CD4-positive, alpha-beta T cell (primary cell): ENCODE measurements around the gene TCEA3. TPM values are rescaled to one million over a fixed set of nuclear protein-coding genes. Genes with fewer than 3 reads are reported as not detected.

Experiments used
- ATAC-seq: fragments of 200-7000 bp; cut with Tn5 transposase; one replicate; pipeline ENCODE4 v1.10.0; 2022; ENCODE audit warnings: mild to moderate bottlenecking; ENCODE audit not compliant: poor library complexity
- CTCF ChIA-PET: fragments of 350-600 bp; sonication (Branson Sonifier 250); formaldehyde crosslinking; loops from one replicate; lab custom pipeline; 2021; ENCODE audit warnings: antibody characterized with exemption, inconsistent platforms; lab: Charles Lee
- POLR2A ChIA-PET: fragments of 350-600 bp; sonication (Branson Sonifier 250); formaldehyde crosslinking; loops from one replicate; lab custom pipeline; 2021; ENCODE audit warnings: antibody characterized with exemption, inconsistent platforms; lab: Charles Lee
- DNase-seq, 14 experiments: peaks; one replicate each; pipeline ENCODE4 v3.0.0-alpha.2; 2013 to 2020; ENCODE audit warnings: mixed read lengths in 2 of 14
- H3K27ac ChIP-seq, 2 donors: one replicate each; pipeline versions ENCODE4 v1.5.1 to v1.7.0; 2013; ENCODE audit warnings: low read length in 2 of 2, low read depth in 1 of 2, mild to moderate bottlenecking in 1 of 2
- H3K27me3 ChIP-seq, 2 experiments: 1 replicate in 1 of 2; 2 replicates in 1 of 2; pipeline versions ENCODE4 v1.6.1 to v1.7.0; 2013; ENCODE audit warnings: low read length in 2 of 2, control low read depth in 1 of 2, mild to moderate bottlenecking in 1 of 2, moderate library complexity in 1 of 2; ENCODE audit not compliant: insufficient read depth in 2 of 2, control insufficient read depth in 1 of 2
- H3K36me3 ChIP-seq: one replicate; pipeline ENCODE4 v1.6.1; 2013; ENCODE audit warnings: low read length, control low read depth; ENCODE audit not compliant: insufficient read depth
- H3K4me1 ChIP-seq: one replicate; pipeline ENCODE4 v1.6.1; 2013; ENCODE audit warnings: low read length, control low read depth; ENCODE audit not compliant: insufficient read depth
- H3K4me3 ChIP-seq: one replicate; pipeline ENCODE4 v1.5.1; 2013; ENCODE audit warnings: mild to moderate bottlenecking, low read length, moderate library complexity
- H3K9me3 ChIP-seq, 2 experiments: 1 replicate in 1 of 2; 2 replicates in 1 of 2; pipeline versions ENCODE4 v1.6.1 to v1.7.0; 2013; ENCODE audit warnings: low read length in 2 of 2, mild to moderate bottlenecking in 2 of 2, control low read depth in 1 of 2, moderate library complexity in 1 of 2; ENCODE audit not compliant: control insufficient read depth in 1 of 2, insufficient read depth in 1 of 2
- H3K27ac Mint-ChIP-seq: one replicate; pipeline ENCODE4 v1.8.0; 2020; ENCODE audit warnings: mixed read lengths
- H3K27me3 Mint-ChIP-seq: one replicate; pipeline ENCODE4 v1.8.0; 2021; ENCODE audit warnings: mixed read lengths
- H3K36me3 Mint-ChIP-seq: one replicate; pipeline ENCODE4 v1.8.0; 2021; ENCODE audit warnings: low read depth, mixed read lengths
- H3K4me1 Mint-ChIP-seq: one replicate; pipeline ENCODE4 v1.8.0; 2021; ENCODE audit warnings: low read depth, mixed read lengths
- H3K4me3 Mint-ChIP-seq: one replicate; pipeline ENCODE4 v1.8.0; 2020; ENCODE audit warnings: mild to moderate bottlenecking, mixed read lengths
- H3K9me3 Mint-ChIP-seq: one replicate; pipeline ENCODE4 v1.8.0; 2020; ENCODE audit warnings: mixed read lengths
- CTCF ChIP-seq: fragments of 200-600 bp; IDR thresholded peaks from one replicate; pipeline ENCODE4 v1.8.0; 2022; ENCODE audit warnings: antibody characterized with exemption, mild to moderate bottlenecking
- intact Hi-C, 2 experiments: fragments of 100-400 bp; cut with DNase I in 1 of 2; cut with micrococcal nuclease in 1 of 2; formaldehyde crosslinking; loops; one replicate each; pipeline versions ENCODE4 v1.15.1 to v1.9.0; 2023 to 2025; cut with DNase I, micrococcal nuclease
- total RNA-seq, 174 experiments: library from RNA in 2 of 174; stranded (reverse) in 2 of 174; gene quantifications; one replicate each; pipeline ENCODE4 v1.2.3 and lab custom pipeline; 2021 to 2026

The TCEA3 gene
- total RNA-seq, 2 experiments from 2014 or later, result 33.1 to 34.6 TPM

- H3K4me3 ChIP-seq, result no peak overlapping the region
- Mint-ChIP-seq H3K9me3 (peaks cover 14% of the 10 kb centered on the region), H3K27ac (no peak overlapping the region), H3K36me3 (peaks cover 46% of the 10 kb centered on the region), H3K4me3 (no peak overlapping the region), H3K4me1 (peaks cover 6% of the 10 kb centered on the region), H3K27me3 (no peaks in the 10 kb centered on the region)
- no peak for TF ChIP-seq CTCF
- ChIA-PET CTCF (interaction anchor here (1.4 kb wide), 1 partner anchor 47 kb away, joined by 6 read pairs; no protein-coding TSS in a partner anchor), POLR2A (interaction anchor here (0.8 to 1.0 kb wide), 2 partner anchors 12 to 13 kb away, joined by 4 read pairs; partner anchors contain the start of genes HNRNPR and ZNF436)
- DNase-seq, result no peak
- no peaks in the 10 kb centered on the region for H3K4me1 ChIP-seq
- H3K27me3 ChIP-seq, result no peaks in the 10 kb centered on the region
- H3K27ac ChIP-seq, result no peak overlapping the region
- peaks cover 14 to 28% of the 10 kb centered on the region in 2 experiments for H3K9me3 ChIP-seq
- no peak for ATAC-seq
- intact Hi-C loops, result no loop called here
- H3K36me3 ChIP-seq, result peaks cover 5% of the 10 kb centered on the region
Measured at GRCh38 chr1:23357138-23357908, 67.2 kb downstream of the TCEA3 start.

GRCh38 chr1:23356471-23357137, 67.9 kb downstream of the TCEA3 start:
- no peak for DNase-seq
- Mint-ChIP-seq H3K36me3 (peaks cover 39% of the 10 kb centered on the region), H3K9me3 (peaks cover 12% of the 10 kb centered on the region), H3K4me3 (no peak overlapping the region), H3K27ac (no peak overlapping the region), H3K4me1 (peaks cover 6% of the 10 kb centered on the region), H3K27me3 (no peaks in the 10 kb centered on the region)
- H3K36me3 ChIP-seq, result no peaks in the 10 kb centered on the region
- no peak for ATAC-seq
- H3K4me3 ChIP-seq, result no peak overlapping the region
- CTCF ChIA-PET, result no interaction called here
- peaks cover 10 to 21% of the 10 kb centered on the region in 2 experiments for H3K9me3 ChIP-seq
- no peaks in the 10 kb centered on the region for H3K4me1 ChIP-seq
- intact Hi-C loops, result no loop called here
- POLR2A ChIA-PET, result interaction anchor here (0.9 to 1.0 kb wide), 2 partner anchors 12 to 13 kb away, joined by 3 to 4 read pairs; partner anchors contain the start of gene ZNF436
- H3K27ac ChIP-seq, result no peak overlapping the region
- no peak for TF ChIP-seq CTCF
- no peaks in the 10 kb centered on the region for H3K27me3 ChIP-seq

- Mint-ChIP-seq H3K4me1 (peaks cover 6% of the 10 kb centered on the region), H3K4me3 (no peak overlapping the region), H3K27ac (no peak overlapping the region), H3K36me3 (peaks cover 16% of the 10 kb centered on the region), H3K9me3 (peaks cover 4% of the 10 kb centered on the region), H3K27me3 (no peaks in the 10 kb centered on the region)
- peaks cover 0 to 10% of the 10 kb centered on the region in 2 experiments for H3K9me3 ChIP-seq
- H3K36me3 ChIP-seq, result no peaks in the 10 kb centered on the region
- ATAC-seq (no peak), DNase-seq (no peak)
- H3K27ac ChIP-seq, result no peak overlapping the region
- intact Hi-C loops, result no loop called here
- CTCF ChIA-PET, result no interaction called here
- no peak overlapping the region for H3K4me3 ChIP-seq
- POLR2A ChIA-PET, result interaction anchor here (1.0 kb wide), 1 partner anchor 10 kb away, joined by 3 read pairs; the partner anchor contains the start of gene HNRNPR
- TF ChIP-seq CTCF, result no peak
- no peaks in the 10 kb centered on the region for H3K27me3 ChIP-seq
- H3K4me1 ChIP-seq, result no peaks in the 10 kb centered on the region
Measured at GRCh38 chr1:23354245-23354644, 70.3 kb downstream of the TCEA3 start.
